PC-9 (cell line): ENCODE data around the gene GALNT8. TPM values are rescaled to one million over a fixed set of nuclear protein-coding genes. Genes with fewer than 3 reads are reported as not detected.

ENCODE experiments used
- BruUV-seq: library from RNA; stranded (reverse); fragments of 400-500 nt; replicated peaks from 2 replicates; lab custom pipeline; 2021; lab: Mats Ljungman, UMichigan
- CTCF ChIA-PET: fragments of 300-600 bp; sonication (Branson Sonifier 250); formaldehyde crosslinking; loops from one replicate; lab custom pipeline; 2022; ENCODE audit warnings: antibody characterized with exemption; lab: Charles Lee
- POLR2A ChIA-PET: fragments of 300-600 bp; sonication (Branson Sonifier 250); formaldehyde crosslinking; loops from one replicate; lab custom pipeline; 2022; ENCODE audit warnings: antibody characterized with exemption; ENCODE audit not compliant: unreplicated experiment; lab: Charles Lee
- DNase-seq, 2 experiments: peaks; one replicate each; pipeline versions ENCODE4 v3.0.0 to v3.0.0-alpha.2; 2015 to 2022; ENCODE audit warnings: mixed read lengths in 1 of 2
- H2AFZ ChIP-seq: fragments of 200-600 bp; sonication (generic); 2 replicates; pipeline ENCODE4 v1.8.1; 2017; ENCODE audit warnings: antibody characterized with exemption
- H3F3A ChIP-seq: fragments of 200-600 bp; sonication (generic); 2 replicates; pipeline ENCODE4 v1.8.1; 2017; ENCODE audit warnings: antibody characterized with exemption, mild to moderate bottlenecking, low read depth; ENCODE audit not compliant: insufficient read depth
- H3K27ac ChIP-seq: fragments of 200-600 bp; sonication (generic); 2 replicates; pipeline ENCODE4 v1.6.1; 2016; ENCODE audit warnings: mixed run types
- H3K27me3 ChIP-seq: fragments of 200-600 bp; sonication (generic); 2 replicates; pipeline ENCODE4 v1.6.1; 2016; ENCODE audit warnings: low read depth, mixed run types; ENCODE audit not compliant: insufficient read depth
- H3K36me3 ChIP-seq: fragments of 200-600 bp; sonication (generic); 2 replicates; pipeline ENCODE4 v1.6.1; 2016; ENCODE audit warnings: low read depth, mixed run types
- H3K4me1 ChIP-seq: fragments of 200-600 bp; sonication (generic); replicated peaks from 2 replicates; pipeline ENCODE4 v1.6.1; 2016; ENCODE audit warnings: mixed run types; ENCODE audit not compliant: insufficient read depth
- H3K4me2 ChIP-seq: fragments of 200-600 bp; sonication (generic); 2 replicates; pipeline ENCODE4 v1.6.1; 2017; ENCODE audit warnings: mixed run types
- H3K4me3 ChIP-seq: fragments of 200-600 bp; sonication (generic); 2 replicates; pipeline ENCODE4 v1.6.1; 2016; ENCODE audit warnings: mixed run types
- H3K79me2 ChIP-seq: fragments of 200-600 bp; sonication (generic); 2 replicates; pipeline ENCODE4 v1.6.1; 2017; ENCODE audit warnings: low read depth, mixed run types
- H3K9me2 ChIP-seq: fragments of 200-600 bp; sonication (generic); 2 replicates; pipeline ENCODE4 v1.8.1; 2017; ENCODE audit warnings: mild to moderate bottlenecking; ENCODE audit not compliant: insufficient read depth
- H3K9me3 ChIP-seq: fragments of 200-600 bp; sonication (generic); 2 replicates; pipeline ENCODE4 v1.8.1; 2016; ENCODE audit warnings: low read depth; ENCODE audit not compliant: insufficient read depth
- H4K20me1 ChIP-seq: fragments of 200-600 bp; sonication (generic); 2 replicates; pipeline ENCODE4 v1.8.1; 2017; ENCODE audit not compliant: insufficient read depth
- EZH2 ChIP-seq: fragments of 200-600 bp; sonication (generic); IDR thresholded peaks from 2 replicates; pipeline ENCODE4 v1.8.0; 2017; ENCODE audit warnings: antibody characterized with exemption, low read depth
- intact Hi-C: fragments of 100-400 bp; cut with micrococcal nuclease; formaldehyde crosslinking; loops from one replicate; pipeline ENCODE4 v1.10.0; 2022; ENCODE audit not compliant: unreplicated experiment
- total RNA-seq: library from RNA; stranded (reverse); gene quantifications from 2 replicates; pipeline ENCODE4 v1.2.3, GENCODE V29; 2021
- TF ChIP-seq, protein P1 (sequence below): fragments of 200-600 bp; sonication (generic); conservative IDR thresholded peaks from 2 replicates; pipeline ENCODE4 v1.6.1; 2017; ENCODE audit warnings: mixed run types, antibody characterized with exemption, mild to moderate bottlenecking, moderate library complexity

GALNT8 gene
- total RNA-seq, 1 experiment from 2014 or later, result not detected

DNA sequence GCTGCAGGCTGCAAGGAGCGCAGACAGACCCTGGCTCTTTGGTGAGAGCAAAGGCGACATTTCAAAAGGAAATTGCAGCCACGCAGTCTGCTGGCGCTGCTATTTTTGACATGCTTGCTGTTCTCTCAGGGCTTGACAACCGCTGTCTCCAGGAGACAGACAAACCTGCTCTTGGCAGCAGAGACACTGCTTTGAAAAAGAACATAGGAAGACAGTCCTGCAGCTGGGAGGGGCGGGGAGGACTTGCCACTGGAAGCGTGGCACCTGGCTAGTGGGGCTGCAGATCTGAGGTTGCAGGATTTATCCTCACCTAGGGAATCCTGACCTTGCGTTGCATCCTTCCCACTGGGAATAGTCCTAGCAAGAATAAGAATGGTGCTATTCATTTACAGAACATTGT lies 97.7 kb downstream of the GALNT8 start:
- TF ChIP-seq, protein P1, sequence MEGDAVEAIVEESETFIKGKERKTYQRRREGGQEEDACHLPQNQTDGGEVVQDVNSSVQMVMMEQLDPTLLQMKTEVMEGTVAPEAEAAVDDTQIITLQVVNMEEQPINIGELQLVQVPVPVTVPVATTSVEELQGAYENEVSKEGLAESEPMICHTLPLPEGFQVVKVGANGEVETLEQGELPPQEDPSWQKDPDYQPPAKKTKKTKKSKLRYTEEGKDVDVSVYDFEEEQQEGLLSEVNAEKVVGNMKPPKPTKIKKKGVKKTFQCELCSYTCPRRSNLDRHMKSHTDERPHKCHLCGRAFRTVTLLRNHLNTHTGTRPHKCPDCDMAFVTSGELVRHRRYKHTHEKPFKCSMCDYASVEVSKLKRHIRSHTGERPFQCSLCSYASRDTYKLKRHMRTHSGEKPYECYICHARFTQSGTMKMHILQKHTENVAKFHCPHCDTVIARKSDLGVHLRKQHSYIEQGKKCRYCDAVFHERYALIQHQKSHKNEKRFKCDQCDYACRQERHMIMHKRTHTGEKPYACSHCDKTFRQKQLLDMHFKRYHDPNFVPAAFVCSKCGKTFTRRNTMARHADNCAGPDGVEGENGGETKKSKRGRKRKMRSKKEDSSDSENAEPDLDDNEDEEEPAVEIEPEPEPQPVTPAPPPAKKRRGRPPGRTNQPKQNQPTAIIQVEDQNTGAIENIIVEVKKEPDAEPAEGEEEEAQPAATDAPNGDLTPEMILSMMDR, result no peak
- no peak for TF ChIP-seq EZH2
- no peak for DNase-seq
- CTCF ChIA-PET, result no interaction called here
- POLR2A ChIA-PET, result no interaction called here
- no peak overlapping the region for H3K27ac ChIP-seq
- H3K27me3 ChIP-seq, result peaks cover 89% of the 10 kb centered on the region
- H3F3A ChIP-seq, result no peaks in the 10 kb centered on the region
- no peaks in the 10 kb centered on the region for H4K20me1 ChIP-seq
- intact Hi-C loops, result no loop called here
- H2AFZ ChIP-seq, result no peak overlapping the region
- no peaks in the 10 kb centered on the region for H3K9me2 ChIP-seq
- H3K4me3 ChIP-seq, result no peak overlapping the region
- no peak overlapping the region for H3K4me2 ChIP-seq
- H3K36me3 ChIP-seq, result no peaks in the 10 kb centered on the region
- no TSS peak for BruUV-seq
- H3K9me3 ChIP-seq, result no peaks in the 10 kb centered on the region
- H3K4me1 ChIP-seq, result no peaks in the 10 kb centered on the region
- H3K79me2 ChIP-seq, result no peaks in the 10 kb centered on the region

DNA sequence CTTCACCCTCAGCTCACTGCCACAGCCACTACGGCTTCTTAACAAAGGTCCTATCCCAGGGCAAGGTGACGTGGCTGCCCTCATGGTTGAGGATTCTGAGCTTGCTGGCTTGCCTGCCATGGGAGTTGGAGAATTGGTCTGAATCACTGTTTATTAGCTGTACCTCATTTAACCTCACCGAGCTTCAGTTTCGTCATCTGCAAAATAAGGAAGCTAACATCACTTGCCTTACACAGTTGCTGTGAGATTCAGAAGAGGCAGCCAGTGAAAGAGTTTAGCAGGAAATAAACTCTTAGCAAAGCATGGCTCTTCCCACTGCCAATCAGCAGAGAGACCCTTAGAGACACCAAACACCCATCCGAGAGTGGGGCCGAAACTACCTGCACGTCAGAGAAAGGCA lies 99.5 kb downstream of the GALNT8 start:
- no peak overlapping the region for H3K4me2 ChIP-seq
- ChIA-PET POLR2A (no interaction called here), CTCF (no interaction called here)
- intact Hi-C loops, result no loop called here
- BruUV-seq, result no TSS peak
- H3K36me3 ChIP-seq, result no peaks in the 10 kb centered on the region
- no peaks in the 10 kb centered on the region for H3K4me1 ChIP-seq
- no peak for TF ChIP-seq EZH2
- TF ChIP-seq, protein P1, result no peak
- H3K79me2 ChIP-seq, result no peaks in the 10 kb centered on the region
- no peaks in the 10 kb centered on the region for H4K20me1 ChIP-seq
- no peak overlapping the region for H2AFZ ChIP-seq
- H3K9me3 ChIP-seq, result no peaks in the 10 kb centered on the region
- no peak overlapping the region for H3K27ac ChIP-seq
- no peak for DNase-seq
- peaks cover 96% of the 10 kb centered on the region for H3K27me3 ChIP-seq
- H3K4me3 ChIP-seq, result no peak overlapping the region
- no peaks in the 10 kb centered on the region for H3F3A ChIP-seq
- H3K9me2 ChIP-seq, result no peaks in the 10 kb centered on the region

DNA sequence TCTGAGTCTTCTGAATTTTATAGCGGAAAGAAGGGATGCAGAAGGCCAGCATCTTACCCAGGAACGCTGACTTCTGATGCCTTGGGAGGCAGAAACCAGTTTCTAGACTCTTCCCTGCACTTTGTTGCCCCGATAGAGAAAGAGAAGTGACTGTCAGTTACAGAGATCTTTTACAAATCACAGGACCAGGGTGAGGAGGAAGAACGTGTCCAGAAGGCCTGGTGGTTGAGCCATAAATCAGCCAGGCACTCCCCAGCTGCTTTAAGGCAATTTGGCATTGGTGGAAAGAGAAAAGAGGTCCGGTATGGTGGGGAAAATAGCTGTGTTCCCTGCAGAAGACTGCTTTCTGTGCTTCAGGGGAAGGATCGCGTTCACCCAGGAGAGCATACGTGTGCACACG lies 100.8 kb downstream of the GALNT8 start:
- peaks cover 96% of the 10 kb centered on the region for H3K27me3 ChIP-seq
- H3K4me3 ChIP-seq, result no peak overlapping the region
- no TSS peak for BruUV-seq
- H3K9me2 ChIP-seq, result no peaks in the 10 kb centered on the region
- TF ChIP-seq, protein P1, result no peak
- no peak for TF ChIP-seq EZH2
- no peaks in the 10 kb centered on the region for H4K20me1 ChIP-seq
- H2AFZ ChIP-seq, result no peak overlapping the region
- H3K27ac ChIP-seq, result no peak overlapping the region
- no peaks in the 10 kb centered on the region for H3K4me1 ChIP-seq
- no peaks in the 10 kb centered on the region for H3K9me3 ChIP-seq
- ChIA-PET CTCF (no interaction called here), POLR2A (no interaction called here)
- no peak for DNase-seq
- H3K4me2 ChIP-seq, result no peak overlapping the region
- no peaks in the 10 kb centered on the region for H3K79me2 ChIP-seq
- no peaks in the 10 kb centered on the region for H3K36me3 ChIP-seq
- H3F3A ChIP-seq, result no peaks in the 10 kb centered on the region
- intact Hi-C loops, result no loop called here

Other genes starting within 250 kb of the GALNT8 start
- gene RAD51AP1, start 181.5 kb upstream of the GALNT8 start, total RNA-seq, result 50.1 and 54.7 TPM in 2 replicates
- gene DYRK4, start 158.2 kb upstream of the GALNT8 start, total RNA-seq, result 31.7 and 41.8 TPM in 2 replicates
- gene AKAP3, start 71.3 kb upstream of the GALNT8 start, total RNA-seq, result 2.1 and 3.0 TPM in 2 replicates
- 139 and 192 TPM in 2 replicates for gene NDUFA9, start 71.3 kb upstream of the GALNT8 start, total RNA-seq
- gene KCNA1, start 189.5 kb downstream of the GALNT8 start, total RNA-seq, result not detected in 2 replicates